RWPE2 (cell line): ENCODE measurements around the gene DMP1.

Experiments
- ATAC-seq: fragments of 200-7000 bp; cut with Tn5 transposase; 3 replicates; pipeline ENCODE4 v1.9.1; 2021; ENCODE audit warnings: low read depth
- DNase-seq: peaks from one replicate; pipeline ENCODE4 v3.0.0-alpha.2; 2020; ENCODE audit warnings: low spot score
- H3K27ac ChIP-seq: fragments of 450-650 bp; 2 replicates; pipeline ENCODE4 v1.5.1; 2017; ENCODE audit warnings: mild to moderate bottlenecking; ENCODE audit not compliant: poor library complexity, severe bottlenecking
- H3K27me3 ChIP-seq: fragments of 250-450 bp; sonication (Bioruptor Pico); 2 replicates; pipeline ENCODE4 v1.5.1; 2021; ENCODE audit warnings: mild to moderate bottlenecking, moderate library complexity; ENCODE audit not compliant: insufficient read depth, poor library complexity, severe bottlenecking
- H3K36me3 ChIP-seq: fragments of 250-450 bp; sonication (Bioruptor Pico); 2 replicates; pipeline ENCODE4 v1.5.1; 2020; ENCODE audit warnings: low read depth, mild to moderate bottlenecking, moderate library complexity
- H3K4me1 ChIP-seq: fragments of 250-450 bp; sonication (Bioruptor Pico); 2 replicates; pipeline ENCODE4 v1.5.1; 2021; ENCODE audit warnings: mild to moderate bottlenecking, moderate library complexity; ENCODE audit not compliant: insufficient read depth, poor library complexity, severe bottlenecking
- H3K4me3 ChIP-seq: fragments of 250-450 bp; sonication (Bioruptor Pico); 2 replicates; pipeline ENCODE4 v1.5.1; 2021; ENCODE audit warnings: mild to moderate bottlenecking, moderate library complexity; ENCODE audit not compliant: severe bottlenecking
- H3K9me3 ChIP-seq: fragments of 250-450 bp; sonication (Bioruptor Pico); 2 replicates; pipeline ENCODE4 v1.5.1; 2021; ENCODE audit warnings: mild to moderate bottlenecking, moderate library complexity; ENCODE audit not compliant: severe bottlenecking
- CTCF ChIP-seq: fragments of 450-650 bp; IDR thresholded peaks from one replicate; pipeline ENCODE4 v1.5.1; 2017; ENCODE audit warnings: mild to moderate bottlenecking, moderate library complexity; ENCODE audit not compliant: poor library complexity, severe bottlenecking

Gene DMP1

DNA sequence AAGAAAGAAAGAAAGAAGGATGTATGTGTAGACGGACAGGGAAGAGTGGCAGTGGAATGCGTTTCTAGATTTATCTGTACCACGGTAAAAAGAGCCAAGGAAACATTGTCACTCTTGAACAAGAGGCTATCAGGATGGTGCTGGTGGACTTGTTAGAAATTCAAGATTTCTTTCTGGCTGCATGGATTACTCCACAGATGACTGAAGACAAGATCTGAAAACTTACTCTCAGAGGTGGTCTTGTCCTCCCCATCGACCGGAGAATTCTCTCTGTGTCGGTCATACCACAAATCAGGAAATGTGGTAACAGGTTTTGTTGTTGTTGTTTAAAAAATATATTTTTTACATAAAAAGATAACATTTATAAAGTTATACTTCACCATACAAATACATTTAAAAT lies 30.0 kb upstream of the DMP1 start:
- ATAC-seq (no peak), DNase-seq (no peak)
- H3K36me3 ChIP-seq, result no peaks in the 10 kb centered on the region
- H3K27me3 ChIP-seq, result peaks cover 12% of the 10 kb centered on the region
- no peaks in the 10 kb centered on the region for H3K9me3 ChIP-seq
- no peaks in the 10 kb centered on the region for H3K4me1 ChIP-seq
- no peak for TF ChIP-seq CTCF
- no peak overlapping the region for H3K27ac ChIP-seq
- no peak overlapping the region for H3K4me3 ChIP-seq

GRCh38 chr4:87620491-87620890 lies 29.6 kb upstream of the DMP1 start:
- H3K27me3 ChIP-seq, result peaks cover 12% of the 10 kb centered on the region
- ATAC-seq, result no peak
- no peak for DNase-seq
- no peaks in the 10 kb centered on the region for H3K36me3 ChIP-seq
- TF ChIP-seq CTCF, result no peak
- no peak overlapping the region for H3K27ac ChIP-seq
- no peaks in the 10 kb centered on the region for H3K9me3 ChIP-seq
- no peaks in the 10 kb centered on the region for H3K4me1 ChIP-seq
- H3K4me3 ChIP-seq, result no peak overlapping the region

DNA sequence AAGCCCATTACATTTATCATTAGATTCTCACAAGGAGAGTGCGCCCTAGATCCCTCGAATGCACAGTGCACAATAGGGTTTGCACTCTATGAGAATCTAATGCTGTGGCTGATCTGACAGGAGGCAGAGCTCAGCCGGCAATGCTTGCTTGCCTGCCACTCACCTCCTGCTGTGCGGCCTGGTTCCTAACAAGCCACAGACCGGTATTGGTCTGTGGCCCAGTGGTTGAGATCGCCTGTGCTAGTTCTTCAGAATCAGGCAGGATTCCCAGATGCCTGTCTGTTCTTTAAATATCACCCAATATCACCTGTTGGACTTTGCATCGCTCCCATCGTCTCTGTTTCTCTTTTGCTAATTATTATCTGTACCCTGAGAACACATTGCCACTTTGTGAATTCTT lies 27.8 kb upstream of the DMP1 start:
- no peak for ATAC-seq
- Histone ChIP-seq H3K4me1 (no peaks in the 10 kb centered on the region), H3K9me3 (no peaks in the 10 kb centered on the region), H3K27me3 (peaks cover 12% of the 10 kb centered on the region), H3K27ac (no peak overlapping the region), H3K36me3 (no peaks in the 10 kb centered on the region), H3K4me3 (no peak overlapping the region)
- DNase-seq, result no peak
- TF ChIP-seq CTCF, result no peak

DNA sequence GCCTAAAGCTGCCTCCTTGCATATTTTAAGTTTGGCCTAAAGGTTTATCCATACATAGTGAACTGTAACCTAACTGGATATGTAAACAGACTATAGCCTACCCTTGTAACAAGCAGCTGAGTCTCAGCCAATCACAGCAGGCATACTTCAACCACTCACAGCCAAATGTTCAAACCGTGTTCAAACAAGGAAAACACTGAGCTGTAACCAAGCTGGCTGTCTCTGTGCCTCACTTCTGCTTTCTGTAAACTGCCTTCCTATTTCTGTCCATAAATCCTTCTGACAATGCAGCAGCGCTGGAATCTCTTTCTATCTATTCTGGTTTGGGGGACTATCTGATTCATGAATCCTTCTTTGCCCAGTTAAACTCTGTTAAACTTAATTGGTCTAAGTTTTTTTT lies 25.4 kb upstream of the DMP1 start:
- H3K4me1 ChIP-seq, result no peaks in the 10 kb centered on the region
- no peak for TF ChIP-seq CTCF
- no peaks in the 10 kb centered on the region for H3K27me3 ChIP-seq
- no peak overlapping the region for H3K27ac ChIP-seq
- ATAC-seq, result no peak
- DNase-seq, result no peak
- H3K9me3 ChIP-seq, result no peaks in the 10 kb centered on the region
- H3K4me3 ChIP-seq, result no peak overlapping the region
- H3K36me3 ChIP-seq, result no peaks in the 10 kb centered on the region

DNA sequence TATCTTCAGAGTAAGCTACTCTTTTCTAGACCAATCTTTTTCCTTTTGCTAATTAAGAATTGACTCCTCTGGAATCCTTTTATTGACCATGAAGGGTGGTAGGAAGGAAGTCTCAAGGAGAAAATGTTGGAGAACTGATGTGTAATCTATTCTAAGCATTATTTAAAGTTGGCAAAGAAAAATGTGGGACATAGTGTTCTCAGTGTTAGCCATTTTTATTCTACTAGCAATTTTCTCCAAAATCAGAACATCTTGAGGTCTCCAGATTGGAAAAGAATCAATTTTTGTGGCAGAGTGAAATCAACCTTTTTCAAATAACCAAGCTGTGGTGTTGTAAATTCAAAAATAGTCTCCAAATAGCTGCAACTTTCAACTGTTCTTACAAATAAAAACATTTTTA lies 18.4 kb upstream of the DMP1 start:
- no peak overlapping the region for H3K27ac ChIP-seq
- no peak for ATAC-seq
- H3K9me3 ChIP-seq, result no peaks in the 10 kb centered on the region
- no peak overlapping the region for H3K4me3 ChIP-seq
- H3K36me3 ChIP-seq, result no peaks in the 10 kb centered on the region
- H3K27me3 ChIP-seq, result no peaks in the 10 kb centered on the region
- no peak for TF ChIP-seq CTCF
- no peak for DNase-seq
- peaks cover 4% of the 10 kb centered on the region for H3K4me1 ChIP-seq
